OCI-LY3 (cell line): ENCODE measurements around the gene CASZ1.

ENCODE experiments used
- H2AFZ ChIP-seq: fragments of 200-600, 300-600 bp; shearing (Covaris generic); 2 replicates; pipeline ENCODE4 v1.6.0; 2014; ENCODE audit warnings: antibody characterized with exemption, low read depth, low read length
- H3K27ac ChIP-seq: fragments of 200-600, 300-600 bp; sonication (generic); 2 replicates; pipeline ENCODE4 v1.5.1; 2014; ENCODE audit warnings: mild to moderate bottlenecking, low read length, moderate library complexity, mixed read lengths
- H3K27me3 ChIP-seq: fragments of 200-600, 300-600 bp; sonication (generic); 2 replicates; pipeline ENCODE4 v1.6.1; 2014; ENCODE audit warnings: low read depth, low read length, mixed read lengths
- H3K36me3 ChIP-seq: fragments of 200-600, 300-600 bp; sonication (generic); replicated peaks from 2 replicates; pipeline ENCODE3; 2014; ENCODE audit warnings: low read depth, low read length, mixed read lengths
- H3K4me1 ChIP-seq: fragments of 300-600, 200-600 bp; sonication (generic); 2 replicates; pipeline ENCODE4 v1.6.1; 2014; ENCODE audit warnings: low read length, mixed read lengths
- H3K4me2 ChIP-seq: fragments of 200-600, 300-600 bp; sonication (generic); 2 replicates; pipeline ENCODE4 v1.6.1; 2014; ENCODE audit warnings: low read length, mixed read lengths
- H3K4me3 ChIP-seq: fragments of 300-600, 200-600 bp; sonication (generic); 2 replicates; pipeline ENCODE4 v1.5.1; 2014; ENCODE audit warnings: antibody characterized with exemption, mild to moderate bottlenecking, low read length, moderate library complexity
- H3K79me2 ChIP-seq: fragments of 300-600, 200-600 bp; shearing (Covaris generic); 2 replicates; pipeline ENCODE4 v1.6.1; 2014; ENCODE audit warnings: mild to moderate bottlenecking, low read length, mixed read lengths
- H3K9ac ChIP-seq: fragments of 300-600, 200-600 bp; shearing (Covaris generic); 2 replicates; pipeline ENCODE4 v1.6.0; 2014; ENCODE audit warnings: mild to moderate bottlenecking, low read length, moderate library complexity
- H3K9me3 ChIP-seq: fragments of 200-600, 300-600 bp; shearing (Covaris generic); 2 replicates; pipeline ENCODE4 v1.6.1; 2014; ENCODE audit warnings: low read length, mixed read lengths; ENCODE audit not compliant: insufficient read depth
- H4K20me1 ChIP-seq: fragments of 200-600, 300-600 bp; sonication (generic); 2 replicates; pipeline ENCODE4 v1.6.1; 2016; ENCODE audit warnings: low read length, mixed read lengths; ENCODE audit not compliant: insufficient read depth
- CTCF ChIP-seq: fragments of 200-600, 300-600 bp; sonication (generic); IDR thresholded peaks from 2 replicates; pipeline ENCODE4 v1.5.1; 2014; ENCODE audit warnings: antibody characterized with exemption, low read length, low read depth
- EZH2phosphoT487 ChIP-seq: fragments of 200-600 bp; shearing (Covaris generic); IDR thresholded peaks from 2 replicates; pipeline ENCODE4 v1.6.1; 2018; ENCODE audit warnings: antibody characterized with exemption, mixed run types, low read depth

Gene CASZ1

DNA sequence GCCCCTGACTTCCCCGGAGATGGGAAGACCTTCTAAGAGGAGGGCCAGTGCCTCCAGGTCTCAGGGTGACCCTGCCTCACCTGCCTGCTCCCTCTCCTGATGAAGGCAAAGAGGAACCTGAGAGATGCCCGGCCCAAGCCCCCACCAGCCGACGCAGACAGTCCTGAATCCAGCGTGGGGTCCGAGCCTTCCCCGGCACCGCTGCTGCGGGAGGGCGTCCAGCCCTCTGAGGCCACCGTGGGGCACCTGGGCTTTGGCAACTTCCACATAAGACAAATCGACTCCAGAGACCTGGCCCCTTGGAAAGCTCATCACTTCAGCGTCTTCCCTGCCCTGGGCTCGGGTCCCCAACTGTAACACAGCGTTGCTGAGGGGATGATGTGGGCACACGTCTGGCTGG lies 122.2 kb downstream of the CASZ1 start:
- no peaks in the 10 kb centered on the region for H3K27me3 ChIP-seq
- TF ChIP-seq CTCF (no peak), EZH2phosphoT487 (no peak)
- no peak overlapping the region for H2AFZ ChIP-seq
- H3K36me3 ChIP-seq = no peaks in the 10 kb centered on the region
- no peaks in the 10 kb centered on the region for H3K9me3 ChIP-seq
- no peak overlapping the region for H3K27ac ChIP-seq
- no peak overlapping the region for H3K4me2 ChIP-seq
- H3K79me2 ChIP-seq = no peaks in the 10 kb centered on the region
- no peaks in the 10 kb centered on the region for H3K4me1 ChIP-seq
- H3K9ac ChIP-seq = no peak overlapping the region
- no peak overlapping the region for H3K4me3 ChIP-seq
- no peaks in the 10 kb centered on the region for H4K20me1 ChIP-seq

GRCh38 chr1:10673109-10673711 lies 123.2 kb downstream of the CASZ1 start:
- H3K27ac ChIP-seq = no peak overlapping the region
- H3K9ac ChIP-seq = no peak overlapping the region
- TF ChIP-seq EZH2phosphoT487 = no peak
- H4K20me1 ChIP-seq = no peaks in the 10 kb centered on the region
- H3K36me3 ChIP-seq = no peaks in the 10 kb centered on the region
- no peak overlapping the region for H3K4me2 ChIP-seq
- H3K4me3 ChIP-seq = no peak overlapping the region
- no peaks in the 10 kb centered on the region for H3K9me3 ChIP-seq
- H3K27me3 ChIP-seq = no peaks in the 10 kb centered on the region
- no peaks in the 10 kb centered on the region for H3K4me1 ChIP-seq
- H3K79me2 ChIP-seq = no peaks in the 10 kb centered on the region
- no peak overlapping the region for H2AFZ ChIP-seq

DNA sequence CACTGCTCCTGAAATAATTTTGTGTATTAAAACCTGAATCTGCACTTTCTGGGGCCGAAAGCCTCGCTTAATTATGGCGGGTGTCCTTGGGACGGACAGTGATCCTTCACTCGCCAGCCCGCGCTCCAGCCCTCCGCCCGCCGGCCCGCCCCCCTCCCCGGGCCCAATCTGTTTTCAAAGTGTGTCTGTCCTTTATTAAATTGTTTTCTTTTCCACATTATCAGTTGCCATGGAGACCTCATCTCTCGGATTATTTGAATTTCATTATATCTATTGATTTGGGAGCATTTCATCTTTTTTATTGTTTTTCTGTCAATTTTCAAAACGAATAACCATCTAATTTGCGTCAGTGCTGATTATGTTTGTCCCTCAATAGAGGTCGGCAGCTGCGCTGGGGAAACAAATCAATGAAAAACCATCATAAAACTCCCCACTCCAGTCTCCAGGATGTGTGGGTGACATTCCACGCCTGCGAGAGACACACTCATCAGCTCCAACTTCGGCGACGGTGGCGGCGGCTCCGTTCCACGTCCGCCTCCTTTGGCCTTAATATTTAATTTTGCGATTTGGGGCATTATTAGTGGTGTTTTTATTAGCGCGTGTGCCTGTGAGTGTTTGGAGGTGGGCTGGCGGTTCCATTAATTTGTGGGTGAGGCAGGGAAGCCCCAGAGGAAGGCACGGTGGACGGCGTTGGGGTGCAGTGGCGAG lies 123.9 kb downstream of the CASZ1 start:
- Histone ChIP-seq H3K27me3 (no peaks in the 10 kb centered on the region), H2AFZ (no peak overlapping the region), H3K4me1 (no peaks in the 10 kb centered on the region), H3K9ac (no peak overlapping the region), H4K20me1 (no peaks in the 10 kb centered on the region), H3K79me2 (no peaks in the 10 kb centered on the region), H3K36me3 (no peaks in the 10 kb centered on the region), H3K4me2 (no peak overlapping the region), H3K9me3 (no peaks in the 10 kb centered on the region), H3K4me3 (no peak overlapping the region), H3K27ac (no peak overlapping the region)
- TF ChIP-seq EZH2phosphoT487 (no peak), CTCF (no peak)

- Histone ChIP-seq H3K4me3 (no peak overlapping the region), H2AFZ (no peak overlapping the region), H3K36me3 (no peaks in the 10 kb centered on the region), H3K9me3 (no peaks in the 10 kb centered on the region), H3K4me1 (no peaks in the 10 kb centered on the region), H3K27ac (no peak overlapping the region), H3K27me3 (no peaks in the 10 kb centered on the region), H3K79me2 (no peaks in the 10 kb centered on the region), H4K20me1 (no peaks in the 10 kb centered on the region), H3K9ac (no peak overlapping the region), H3K4me2 (no peak overlapping the region)
- no peak for TF ChIP-seq CTCF
- TF ChIP-seq EZH2phosphoT487 = no peak
Measured at GRCh38 chr1:10671622-10672342, 124.7 kb downstream of the CASZ1 start.
